IPS-NIHi7 (cell line): Measurements from ENCODE around the gene NME2.

Experiments used
- DNase-seq: peaks from one replicate; pipeline ENCODE4 v3.0.0; 2012; ENCODE audit warnings: mixed read lengths; ENCODE audit errors: extremely low spot score

Gene NME2

GRCh38 chr17:51203838-51204237 lies 37.6 kb downstream of the NME2 start:
- no peak for DNase-seq

DNA sequence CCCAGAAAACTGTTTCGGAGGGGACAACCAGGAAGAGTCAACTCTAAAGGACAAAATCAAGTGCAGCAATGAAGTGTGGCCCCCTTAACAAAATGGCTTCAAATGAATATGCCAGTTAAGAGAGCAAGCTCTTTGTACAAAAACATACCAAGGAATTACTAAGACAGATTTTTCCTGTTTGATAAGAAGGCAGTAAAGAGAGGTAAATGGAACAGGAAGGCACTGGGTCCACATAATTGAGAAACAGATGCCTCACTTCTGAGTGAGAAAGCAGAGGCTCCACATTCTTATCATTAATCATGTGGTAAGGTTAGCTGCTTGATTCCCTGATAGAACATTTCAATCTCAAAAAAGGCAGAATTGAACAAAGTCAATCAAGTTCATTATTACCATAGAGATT lies 48.7 kb downstream of the NME2 start:
- DNase-seq, result no peak

- DNase-seq, result no peak
Measured at GRCh38 chr17:51217946-51218345, 51.7 kb downstream of the NME2 start.

- no peak for DNase-seq
Measured at GRCh38 chr17:51221322-51221721, 55.1 kb downstream of the NME2 start.
